ENCODE measurements around the gene CCL3.

DNA sequence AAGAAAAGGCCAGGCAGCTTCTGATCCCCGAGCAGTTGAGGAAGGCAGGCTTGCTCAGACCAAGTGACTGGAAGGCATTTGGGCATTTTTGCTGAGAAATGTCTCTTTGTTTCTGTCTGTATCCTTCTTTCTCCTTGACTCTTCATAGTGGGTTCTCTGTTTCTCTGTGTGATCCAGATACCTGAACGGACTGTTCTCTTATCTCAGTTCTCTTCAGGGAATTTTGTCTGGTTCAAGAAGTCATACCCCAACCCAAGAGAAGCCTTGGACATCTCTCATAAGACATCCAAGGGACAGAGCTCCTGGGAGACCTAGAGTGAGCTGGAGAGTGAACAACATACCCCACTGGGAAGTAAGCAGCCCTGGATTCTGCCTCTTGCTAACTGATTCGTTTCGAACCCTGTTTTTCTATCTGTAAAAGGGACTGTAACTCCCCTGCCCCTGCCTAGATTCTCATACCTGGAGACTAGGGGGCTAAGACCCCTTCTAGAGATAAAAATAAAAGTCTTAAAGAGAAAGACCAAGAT is 541 bp downstream of the CCL3 start:
- TF ChIP-seq, protein P1, sequence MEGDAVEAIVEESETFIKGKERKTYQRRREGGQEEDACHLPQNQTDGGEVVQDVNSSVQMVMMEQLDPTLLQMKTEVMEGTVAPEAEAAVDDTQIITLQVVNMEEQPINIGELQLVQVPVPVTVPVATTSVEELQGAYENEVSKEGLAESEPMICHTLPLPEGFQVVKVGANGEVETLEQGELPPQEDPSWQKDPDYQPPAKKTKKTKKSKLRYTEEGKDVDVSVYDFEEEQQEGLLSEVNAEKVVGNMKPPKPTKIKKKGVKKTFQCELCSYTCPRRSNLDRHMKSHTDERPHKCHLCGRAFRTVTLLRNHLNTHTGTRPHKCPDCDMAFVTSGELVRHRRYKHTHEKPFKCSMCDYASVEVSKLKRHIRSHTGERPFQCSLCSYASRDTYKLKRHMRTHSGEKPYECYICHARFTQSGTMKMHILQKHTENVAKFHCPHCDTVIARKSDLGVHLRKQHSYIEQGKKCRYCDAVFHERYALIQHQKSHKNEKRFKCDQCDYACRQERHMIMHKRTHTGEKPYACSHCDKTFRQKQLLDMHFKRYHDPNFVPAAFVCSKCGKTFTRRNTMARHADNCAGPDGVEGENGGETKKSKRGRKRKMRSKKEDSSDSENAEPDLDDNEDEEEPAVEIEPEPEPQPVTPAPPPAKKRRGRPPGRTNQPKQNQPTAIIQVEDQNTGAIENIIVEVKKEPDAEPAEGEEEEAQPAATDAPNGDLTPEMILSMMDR (conservative IDR thresholded peaks at IDR 0.05; ENCODE audit: low read depth in 2 of 2): no peak
- TF ChIP-seq, protein P2, sequence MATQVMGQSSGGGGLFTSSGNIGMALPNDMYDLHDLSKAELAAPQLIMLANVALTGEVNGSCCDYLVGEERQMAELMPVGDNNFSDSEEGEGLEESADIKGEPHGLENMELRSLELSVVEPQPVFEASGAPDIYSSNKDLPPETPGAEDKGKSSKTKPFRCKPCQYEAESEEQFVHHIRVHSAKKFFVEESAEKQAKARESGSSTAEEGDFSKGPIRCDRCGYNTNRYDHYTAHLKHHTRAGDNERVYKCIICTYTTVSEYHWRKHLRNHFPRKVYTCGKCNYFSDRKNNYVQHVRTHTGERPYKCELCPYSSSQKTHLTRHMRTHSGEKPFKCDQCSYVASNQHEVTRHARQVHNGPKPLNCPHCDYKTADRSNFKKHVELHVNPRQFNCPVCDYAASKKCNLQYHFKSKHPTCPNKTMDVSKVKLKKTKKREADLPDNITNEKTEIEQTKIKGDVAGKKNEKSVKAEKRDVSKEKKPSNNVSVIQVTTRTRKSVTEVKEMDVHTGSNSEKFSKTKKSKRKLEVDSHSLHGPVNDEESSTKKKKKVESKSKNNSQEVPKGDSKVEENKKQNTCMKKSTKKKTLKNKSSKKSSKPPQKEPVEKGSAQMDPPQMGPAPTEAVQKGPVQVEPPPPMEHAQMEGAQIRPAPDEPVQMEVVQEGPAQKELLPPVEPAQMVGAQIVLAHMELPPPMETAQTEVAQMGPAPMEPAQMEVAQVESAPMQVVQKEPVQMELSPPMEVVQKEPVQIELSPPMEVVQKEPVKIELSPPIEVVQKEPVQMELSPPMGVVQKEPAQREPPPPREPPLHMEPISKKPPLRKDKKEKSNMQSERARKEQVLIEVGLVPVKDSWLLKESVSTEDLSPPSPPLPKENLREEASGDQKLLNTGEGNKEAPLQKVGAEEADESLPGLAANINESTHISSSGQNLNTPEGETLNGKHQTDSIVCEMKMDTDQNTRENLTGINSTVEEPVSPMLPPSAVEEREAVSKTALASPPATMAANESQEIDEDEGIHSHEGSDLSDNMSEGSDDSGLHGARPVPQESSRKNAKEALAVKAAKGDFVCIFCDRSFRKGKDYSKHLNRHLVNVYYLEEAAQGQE (IDR thresholded peaks at IDR 0.05; ENCODE audit: unreplicated experiment): no peak
- TF ChIP-seq EZH2 (IDR thresholded peaks at IDR 0.05; ENCODE audit: low read depth, unreplicated experiment) (no peak), CREB1 (CRISPR knock-in tag; IDR thresholded peaks at IDR 0.05; ENCODE audit: low read depth) (no peak), NANOG (IDR thresholded peaks at IDR 0.05; ENCODE audit: borderline replicate concordance) (no peak)
- TF ChIP-seq, protein P3, sequence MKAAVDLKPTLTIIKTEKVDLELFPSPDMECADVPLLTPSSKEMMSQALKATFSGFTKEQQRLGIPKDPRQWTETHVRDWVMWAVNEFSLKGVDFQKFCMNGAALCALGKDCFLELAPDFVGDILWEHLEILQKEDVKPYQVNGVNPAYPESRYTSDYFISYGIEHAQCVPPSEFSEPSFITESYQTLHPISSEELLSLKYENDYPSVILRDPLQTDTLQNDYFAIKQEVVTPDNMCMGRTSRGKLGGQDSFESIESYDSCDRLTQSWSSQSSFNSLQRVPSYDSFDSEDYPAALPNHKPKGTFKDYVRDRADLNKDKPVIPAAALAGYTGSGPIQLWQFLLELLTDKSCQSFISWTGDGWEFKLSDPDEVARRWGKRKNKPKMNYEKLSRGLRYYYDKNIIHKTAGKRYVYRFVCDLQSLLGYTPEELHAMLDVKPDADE (IDR thresholded peaks at IDR 0.05): no peak
